Stimulated activated CD8-positive, alpha-beta memory T cell treated with anti-CD3 and anti-CD28 coated beads, Interleukin-7, amount 100 ng/mL, for 48 hours (primary cell): Measurements from ENCODE around the gene PBRM1.

Experiments
- DNase-seq, 2 donors: peaks; one replicate each; pipeline ENCODE4 v3.0.0-alpha.2; 2020; ENCODE audit warnings: low read depth in 1 of 2; ENCODE audit errors: extremely low read depth in 1 of 2

PBRM1 gene

GRCh38 chr3:52670621-52671521 lies 14.8 kb downstream of the PBRM1 start:
- DNase-seq = peak in 1 of 2 donors; percentile 51

- DNase-seq = no peak
Measured at GRCh38 chr3:52663098-52663497, 22.6 kb downstream of the PBRM1 start.

DNA sequence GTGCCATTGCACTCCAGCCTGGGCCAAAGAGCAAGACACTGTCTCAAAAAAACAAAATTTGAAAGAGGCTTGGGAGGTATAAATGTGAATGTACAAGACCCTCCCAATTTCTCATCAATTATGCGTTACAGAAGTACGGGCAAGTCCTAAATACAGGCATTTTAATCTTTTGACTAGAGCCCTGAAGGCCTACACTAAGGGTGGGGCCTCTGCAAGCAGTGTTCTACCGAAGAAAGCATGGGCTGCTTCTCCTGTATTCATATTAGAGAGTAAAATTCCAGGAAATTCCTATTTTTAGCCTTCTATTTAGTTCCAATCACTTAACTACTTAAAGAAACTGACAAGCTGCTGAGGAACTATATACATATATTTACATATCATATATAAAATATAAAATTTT lies 25.7 kb downstream of the PBRM1 start:
- no peak for DNase-seq

DNA sequence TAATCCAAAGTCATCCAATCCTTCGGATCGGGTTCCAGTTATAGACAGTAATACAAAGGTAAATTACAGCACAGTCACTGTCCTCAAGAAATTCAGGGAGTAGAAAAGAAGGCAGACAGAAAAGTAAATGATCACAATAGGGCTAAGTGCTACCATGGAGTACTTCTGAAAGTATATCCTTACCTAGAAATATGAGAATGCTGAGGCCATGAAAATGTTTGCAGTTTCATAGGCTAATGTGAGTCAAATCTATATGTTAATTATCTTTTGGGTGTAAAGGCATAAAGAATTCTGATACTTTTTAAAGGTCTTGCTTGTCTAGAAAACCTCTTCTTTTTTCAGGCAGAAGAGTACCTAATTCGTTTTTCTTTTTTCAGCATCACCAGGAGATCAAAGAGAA lies 29.8 kb downstream of the PBRM1 start:
- no peak for DNase-seq

DNA sequence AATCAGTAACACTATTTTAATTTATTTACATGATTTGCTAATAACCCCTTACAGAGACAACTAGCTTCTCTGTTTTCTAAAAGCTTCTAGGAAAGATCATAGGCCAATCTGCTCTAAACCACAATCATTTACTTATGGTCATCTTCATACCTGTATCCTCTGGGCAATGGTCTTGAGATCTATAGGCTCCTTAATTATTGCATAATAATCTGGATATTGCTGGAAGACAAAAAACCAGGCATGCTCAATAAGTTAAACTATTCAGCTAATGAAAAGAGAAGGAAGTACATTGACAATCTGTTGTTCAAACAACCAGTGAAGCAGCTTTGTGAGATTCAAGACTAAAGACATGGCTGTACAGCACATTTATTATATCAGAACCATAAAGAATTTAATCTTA lies 34.1 kb downstream of the PBRM1 start:
- no peak for DNase-seq

- no peak for DNase-seq
Measured at GRCh38 chr3:52650439-52650838, 35.3 kb downstream of the PBRM1 start.

- no peak for DNase-seq
Measured at GRCh38 chr3:52649461-52650210, 36.1 kb downstream of the PBRM1 start.

- no peak for DNase-seq
Measured at GRCh38 chr3:52645549-52645948, 40.2 kb downstream of the PBRM1 start.

DNA sequence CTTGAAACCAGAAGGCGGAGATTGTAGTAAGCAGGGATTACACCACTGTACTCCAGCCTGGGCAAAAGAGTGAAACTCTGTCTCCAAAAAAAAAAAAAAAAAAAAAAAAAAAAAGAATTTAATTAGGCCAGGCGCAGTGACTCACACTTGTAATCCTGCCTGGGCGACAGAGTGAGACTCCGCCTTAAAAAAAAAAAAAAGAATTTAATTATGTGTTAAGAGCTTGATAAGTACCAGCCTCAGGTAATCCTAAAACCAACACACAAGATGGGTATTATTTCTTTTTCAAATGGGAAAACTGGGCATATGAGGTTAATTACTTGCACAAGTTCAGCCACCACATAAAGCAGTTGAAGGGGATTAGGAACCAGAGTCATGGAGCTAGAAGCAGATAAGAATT lies 49.0 kb downstream of the PBRM1 start:
- DNase-seq = no peak

DNA sequence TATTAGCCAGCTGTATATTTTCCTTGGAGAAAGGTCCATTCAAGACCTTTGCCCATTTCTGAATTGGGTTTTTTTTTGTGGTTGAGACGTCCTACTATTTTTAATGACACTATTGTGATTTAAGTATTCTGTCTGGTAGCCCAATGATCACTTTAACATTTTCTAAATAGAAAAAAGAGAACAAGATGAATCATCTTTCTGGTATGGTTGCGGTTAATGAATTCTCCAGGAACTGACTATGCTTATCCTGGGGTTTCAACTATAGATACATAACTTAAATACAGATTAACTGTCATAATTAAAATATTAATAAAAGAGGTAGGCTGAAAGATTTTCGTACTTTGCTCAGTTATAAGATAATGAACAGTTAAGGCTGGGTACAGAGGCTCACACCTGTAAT lies 51.9 kb downstream of the PBRM1 start:
- no peak for DNase-seq

GRCh38 chr3:52625041-52625440 lies 60.7 kb downstream of the PBRM1 start:
- no peak for DNase-seq

DNA sequence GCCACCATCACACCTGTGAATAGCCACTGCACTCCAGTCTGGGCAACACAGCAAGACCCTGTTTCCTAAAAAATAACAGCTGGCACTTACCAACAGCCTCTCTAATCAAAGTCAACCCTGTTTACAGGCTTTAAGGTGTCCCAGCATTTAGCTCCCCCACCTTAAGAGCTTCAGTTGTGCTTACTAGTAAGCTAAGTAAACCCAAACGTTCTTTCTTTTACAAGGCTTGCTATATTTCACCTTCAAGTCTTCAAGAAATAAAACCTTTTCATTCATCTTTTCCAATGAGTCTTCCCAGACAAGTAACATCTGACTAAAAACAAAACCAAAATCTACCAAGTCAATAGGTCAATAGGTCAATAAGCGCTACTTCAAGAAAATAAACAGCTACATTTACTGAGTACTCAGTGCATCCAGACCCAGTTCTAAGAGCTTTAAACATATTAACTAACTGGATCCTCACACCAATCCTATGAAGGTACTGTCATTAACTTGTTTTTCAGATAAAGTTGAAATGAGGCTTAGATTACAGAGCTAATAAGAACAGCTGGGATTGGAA lies 62.4 kb downstream of the PBRM1 start:
- no peak for DNase-seq

DNA sequence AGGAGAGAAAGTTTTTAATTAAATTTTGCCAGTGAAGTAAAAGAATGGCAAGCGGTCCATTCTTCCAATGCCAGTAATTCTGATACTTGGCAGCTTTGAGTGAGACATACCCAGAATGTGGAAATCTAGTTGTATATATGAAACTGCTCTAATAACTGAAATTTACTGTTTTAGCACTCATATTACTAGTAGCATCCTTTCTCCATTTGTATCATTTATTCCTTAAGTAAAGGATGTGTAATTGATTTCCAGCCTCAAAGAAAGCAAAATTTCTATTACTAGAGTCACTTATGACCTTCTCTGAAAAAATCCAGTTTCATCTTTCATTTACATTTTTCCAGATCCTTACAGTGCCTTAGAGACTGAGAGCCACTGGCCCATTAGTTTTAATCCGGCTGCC lies 65.1 kb downstream of the PBRM1 start:
- DNase-seq = no peak

- no peak for DNase-seq
Measured at GRCh38 chr3:52615166-52615565, 70.5 kb downstream of the PBRM1 start.

DNA sequence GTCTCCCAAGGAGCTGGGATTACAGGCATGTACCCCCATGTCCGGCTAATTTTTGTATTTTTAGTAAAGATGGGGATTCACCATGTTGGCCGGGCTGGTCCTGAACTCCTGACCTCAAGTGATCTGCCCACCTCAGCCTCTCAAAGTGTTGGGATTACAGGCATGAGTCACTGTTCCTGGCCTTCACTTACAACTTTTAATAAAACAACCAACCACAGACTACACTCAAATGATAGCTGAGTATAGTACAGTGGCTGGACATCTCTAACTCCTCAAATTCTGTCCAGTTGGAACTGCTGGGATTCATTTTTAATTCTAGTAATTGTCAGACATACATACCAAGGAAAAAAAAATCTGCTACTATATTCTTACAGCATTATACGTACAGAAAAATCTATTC lies 71.0 kb downstream of the PBRM1 start:
- DNase-seq = no peak

GRCh38 chr3:52609316-52609815 lies 76.3 kb downstream of the PBRM1 start:
- DNase-seq = no peak

DNA sequence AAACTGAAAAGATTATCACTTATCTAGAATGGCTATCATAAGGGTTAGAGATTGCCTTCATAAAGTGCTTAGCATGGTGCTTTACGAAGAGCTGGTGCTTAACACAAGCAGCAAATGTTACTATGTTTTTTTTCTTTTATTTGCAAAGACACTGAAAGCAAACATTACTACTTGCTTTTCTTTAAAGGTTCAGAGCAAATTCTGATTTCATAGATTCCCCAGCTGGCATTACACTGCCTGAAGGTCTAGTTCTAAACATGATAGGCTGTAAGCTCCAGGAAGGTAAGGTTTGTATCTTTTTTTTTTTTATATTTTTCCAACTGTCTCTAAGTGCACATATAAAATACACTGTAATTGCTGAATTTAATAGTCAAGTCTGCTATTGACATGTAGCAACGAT lies 77.4 kb downstream of the PBRM1 start:
- no peak for DNase-seq

- no peak for DNase-seq
Measured at GRCh38 chr3:52606373-52607085, 79.2 kb downstream of the PBRM1 start.

- DNase-seq = no peak
Measured at GRCh38 chr3:52600258-52600657, 85.5 kb downstream of the PBRM1 start.

- no peak for DNase-seq
Measured at GRCh38 chr3:52596658-52597265, 89.0 kb downstream of the PBRM1 start.

GRCh38 chr3:52593103-52593502 lies 92.6 kb downstream of the PBRM1 start:
- no peak for DNase-seq
